DND-41 (cell line): ENCODE measurements around the gene ZNF3.

Experiments
- EZH2 ChIP-seq: IDR thresholded peaks from 3 replicates; pipeline ENCODE4 v1.6.1; 2012; ENCODE audit warnings: borderline replicate concordance, low read depth, mild to moderate bottlenecking, moderate library complexity, low read length, inconsistent platforms; ENCODE audit not compliant: severe bottlenecking
- TF ChIP-seq, protein P1 (sequence below): IDR thresholded peaks from 2 replicates; pipeline ENCODE4 v1.5.1; 2012; ENCODE audit warnings: borderline replicate concordance, low read length, moderate library complexity, mild to moderate bottlenecking; ENCODE audit not compliant: poor library complexity, severe bottlenecking; ENCODE audit errors: extremely low read depth

DNA sequence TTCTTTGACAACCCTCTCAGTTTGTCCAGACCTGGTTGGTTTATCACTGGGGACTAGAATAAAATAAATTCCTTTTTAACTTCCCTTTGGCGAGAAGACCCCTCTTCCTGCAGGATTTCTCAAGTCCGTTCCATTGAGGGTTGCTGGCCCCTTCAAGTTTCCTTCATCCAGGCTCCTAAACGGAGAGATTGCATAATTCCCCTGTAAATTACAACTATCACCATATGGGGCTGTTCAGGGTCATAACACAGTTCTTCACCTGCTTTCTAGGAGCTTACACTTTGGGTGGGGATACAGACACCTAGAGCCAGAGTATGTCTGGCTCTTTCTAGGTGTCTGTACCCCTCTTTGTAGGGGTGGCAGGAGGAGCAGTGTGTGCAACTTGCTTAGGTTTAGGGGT is 4.0 kb upstream of the ZNF3 start:
- TF ChIP-seq, protein P1, sequence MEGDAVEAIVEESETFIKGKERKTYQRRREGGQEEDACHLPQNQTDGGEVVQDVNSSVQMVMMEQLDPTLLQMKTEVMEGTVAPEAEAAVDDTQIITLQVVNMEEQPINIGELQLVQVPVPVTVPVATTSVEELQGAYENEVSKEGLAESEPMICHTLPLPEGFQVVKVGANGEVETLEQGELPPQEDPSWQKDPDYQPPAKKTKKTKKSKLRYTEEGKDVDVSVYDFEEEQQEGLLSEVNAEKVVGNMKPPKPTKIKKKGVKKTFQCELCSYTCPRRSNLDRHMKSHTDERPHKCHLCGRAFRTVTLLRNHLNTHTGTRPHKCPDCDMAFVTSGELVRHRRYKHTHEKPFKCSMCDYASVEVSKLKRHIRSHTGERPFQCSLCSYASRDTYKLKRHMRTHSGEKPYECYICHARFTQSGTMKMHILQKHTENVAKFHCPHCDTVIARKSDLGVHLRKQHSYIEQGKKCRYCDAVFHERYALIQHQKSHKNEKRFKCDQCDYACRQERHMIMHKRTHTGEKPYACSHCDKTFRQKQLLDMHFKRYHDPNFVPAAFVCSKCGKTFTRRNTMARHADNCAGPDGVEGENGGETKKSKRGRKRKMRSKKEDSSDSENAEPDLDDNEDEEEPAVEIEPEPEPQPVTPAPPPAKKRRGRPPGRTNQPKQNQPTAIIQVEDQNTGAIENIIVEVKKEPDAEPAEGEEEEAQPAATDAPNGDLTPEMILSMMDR = no peak
- no peak for TF ChIP-seq EZH2
